GM19328 (cell line): ENCODE results near the gene HEG1.
A peak's percentile ranks its signal among the peaks of the same experiment; 100 is the strongest.

Experiments
- ATAC-seq: cut with Tn5 transposase; IDR thresholded peaks from one replicate; pipeline ENCODE4 v1.9.1; 2021; ENCODE audit warnings: mild to moderate bottlenecking, moderate library complexity; ENCODE audit not compliant: unreplicated experiment

Gene HEG1

GRCh38 chr3:125072749-125073389, 17.1 kb upstream of the HEG1 start:
- ATAC-seq: no peak

- no peak for ATAC-seq
These were observed 16.5 kb upstream of the HEG1 start for GRCh38 chr3:125072301-125072700.

GRCh38 chr3:125069968-125070745, 14.4 kb upstream of the HEG1 start:
- no peak for ATAC-seq

- no peak for ATAC-seq
These were observed 13.7 kb upstream of the HEG1 start for GRCh38 chr3:125069452-125069851.

GRCh38 chr3:125068265-125068664, 12.5 kb upstream of the HEG1 start:
- no peak for ATAC-seq

- no peak for ATAC-seq
These were observed 11.4 kb upstream of the HEG1 start for GRCh38 chr3:125067225-125067624.

GRCh38 chr3:125062904-125063618, 7.3 kb upstream of the HEG1 start:
- no peak for ATAC-seq

- no peak for ATAC-seq
These were observed 5.8 kb upstream of the HEG1 start for GRCh38 chr3:125061646-125062045.

GRCh38 chr3:125061170-125061569, 5.4 kb upstream of the HEG1 start:
- ATAC-seq: no peak

- ATAC-seq: no peak
These were observed 3.9 kb upstream of the HEG1 start for GRCh38 chr3:125059488-125060245.

- no peak for ATAC-seq
These were observed 3.2 kb upstream of the HEG1 start for GRCh38 chr3:125058959-125059358.

- ATAC-seq: no peak
These were observed 2.7 kb upstream of the HEG1 start for GRCh38 chr3:125058529-125058928.

GRCh38 chr3:125057186-125057850, 1.5 kb upstream of the HEG1 start:
- no peak for ATAC-seq

GRCh38 chr3:125055331-125055912, 375 bp downstream of the HEG1 start:
- ATAC-seq: peak; percentile 31

GRCh38 chr3:125054449-125055329, 1.1 kb downstream of the HEG1 start:
- no peak for ATAC-seq

GRCh38 chr3:125054062-125054448, 1.7 kb downstream of the HEG1 start:
- ATAC-seq: no peak

GRCh38 chr3:125053304-125053699, 2.5 kb downstream of the HEG1 start:
- no peak for ATAC-seq

- ATAC-seq: no peak
These were observed 3.0 kb downstream of the HEG1 start for GRCh38 chr3:125052624-125053303.
